Spleen (tissue), 7 donors: ENCODE results near the gene AGER.

Source experiments
- POLR2AphosphoS5 ChIP-seq, 3 donors: sonication (generic); formaldehyde crosslinking; IDR thresholded peaks; one replicate each; pipeline ENCODE4 v1.5.1; 2017; ENCODE audit warnings: antibody characterized with exemption in 3 of 3
- TF ChIP-seq, protein P1 (sequence below), 11 experiments: fragments of 200-600 bp in 7 of 11; fragments of 450-650 bp in 4 of 11; sonication (generic) in 4 of 11; IDR thresholded peaks in 8 of 11; conservative IDR thresholded peaks in 3 of 11; 1 replicate in 7 of 11; 2 replicates in 4 of 11; pipeline versions ENCODE4 v1.4.0 to v1.8.0; 2016 to 2021; ENCODE audit warnings: antibody characterized with exemption in 11 of 11, inconsistent platforms in 4 of 11, mild to moderate bottlenecking in 1 of 11
- donor health status: DM: no; HTN: no; CAD: no; lungs with moderate emphysema.
- donor health status: DM: no; HTN: no; CAD: no.
- donor health status: DM: no; HTN: no; CAD: no.

GRCh38 chr6:32175711-32176475 lies 8.2 kb downstream of the AGER start, which contains the start of gene AGPAT1:
- TF ChIP-seq, protein P1, sequence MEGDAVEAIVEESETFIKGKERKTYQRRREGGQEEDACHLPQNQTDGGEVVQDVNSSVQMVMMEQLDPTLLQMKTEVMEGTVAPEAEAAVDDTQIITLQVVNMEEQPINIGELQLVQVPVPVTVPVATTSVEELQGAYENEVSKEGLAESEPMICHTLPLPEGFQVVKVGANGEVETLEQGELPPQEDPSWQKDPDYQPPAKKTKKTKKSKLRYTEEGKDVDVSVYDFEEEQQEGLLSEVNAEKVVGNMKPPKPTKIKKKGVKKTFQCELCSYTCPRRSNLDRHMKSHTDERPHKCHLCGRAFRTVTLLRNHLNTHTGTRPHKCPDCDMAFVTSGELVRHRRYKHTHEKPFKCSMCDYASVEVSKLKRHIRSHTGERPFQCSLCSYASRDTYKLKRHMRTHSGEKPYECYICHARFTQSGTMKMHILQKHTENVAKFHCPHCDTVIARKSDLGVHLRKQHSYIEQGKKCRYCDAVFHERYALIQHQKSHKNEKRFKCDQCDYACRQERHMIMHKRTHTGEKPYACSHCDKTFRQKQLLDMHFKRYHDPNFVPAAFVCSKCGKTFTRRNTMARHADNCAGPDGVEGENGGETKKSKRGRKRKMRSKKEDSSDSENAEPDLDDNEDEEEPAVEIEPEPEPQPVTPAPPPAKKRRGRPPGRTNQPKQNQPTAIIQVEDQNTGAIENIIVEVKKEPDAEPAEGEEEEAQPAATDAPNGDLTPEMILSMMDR (IDR thresholded peaks at IDR 0.05 in 8 of 11, conservative IDR thresholded peaks at IDR 0.05 in 3 of 11): no peak
- TF ChIP-seq POLR2AphosphoS5 (IDR thresholded peaks at IDR 0.05): peak; percentile 90 to 93 (median 91)
